ENCODE measurements around the gene SRPK2. TPM values are rescaled to one million over a fixed set of nuclear protein-coding genes. Genes with fewer than 3 reads are reported as not detected.

SRPK2 gene
- total RNA-seq, 4 donors from 2014 or later = 21.5 to 35.1 (median 29.2) TPM

GRCh38 chr7:105164751-105165150 lies 224.0 kb downstream of the SRPK2 start:
- Histone ChIP-seq H3K27me3 (no peaks in the 10 kb centered on the region), H3K4me3 (no peak overlapping the region), H3K36me3 (peaks cover 0 to 73% (median 0%) of the 10 kb centered on the region in 3 donors), H3K4me1 (no peaks in the 10 kb centered on the region), H3K27ac (no peak overlapping the region), H3K9me3 (no peaks in the 10 kb centered on the region)
- no peak for TF ChIP-seq CTCF (IDR thresholded peaks at IDR 0.05)
- no peak for TF ChIP-seq POLR2A (IDR thresholded peaks at IDR 0.05)
- intact Hi-C loops (cut with DNase I) = no loop called here
- DNase-seq = no peak
- 84 to 87% methylated on average over 1 of the region's 1 CpG for WGBS, 2 donors

GRCh38 chr7:105163718-105164117 lies 225.0 kb downstream of the SRPK2 start:
- Histone ChIP-seq H3K27me3 (no peaks in the 10 kb centered on the region), H3K4me3 (no peak overlapping the region), H3K36me3 (peaks cover 0 to 72% (median 0%) of the 10 kb centered on the region in 3 donors), H3K27ac (no peak overlapping the region), H3K4me1 (no peaks in the 10 kb centered on the region), H3K9me3 (no peaks in the 10 kb centered on the region)
- TF ChIP-seq POLR2A (IDR thresholded peaks at IDR 0.05) (no peak), CTCF (IDR thresholded peaks at IDR 0.05) (no peak)
- no peak for DNase-seq
- intact Hi-C loops (cut with DNase I) = no loop called here
- WGBS, 2 donors = 87 to 88% methylated on average over 8 of the region's 8 CpGs

GRCh38 chr7:105161366-105161765 lies 227.4 kb downstream of the SRPK2 start:
- intact Hi-C loops (cut with DNase I) = no loop called here
- Histone ChIP-seq H3K36me3 (peaks cover 0 to 65% (median 0%) of the 10 kb centered on the region in 3 donors), H3K4me1 (no peaks in the 10 kb centered on the region), H3K27ac (no peak overlapping the region), H3K4me3 (no peak overlapping the region), H3K9me3 (no peaks in the 10 kb centered on the region), H3K27me3 (no peaks in the 10 kb centered on the region)
- no peak for DNase-seq
- WGBS, 2 donors = 89 to 100% methylated on average over 1 of the region's 1 CpG
- TF ChIP-seq POLR2A (IDR thresholded peaks at IDR 0.05) (no peak), CTCF (IDR thresholded peaks at IDR 0.05) (no peak)

- Histone ChIP-seq H3K4me1 (no peaks in the 10 kb centered on the region), H3K36me3 (peaks cover 0 to 46% (median 0%) of the 10 kb centered on the region in 3 donors), H3K4me3 (no peak overlapping the region), H3K27ac (no peak overlapping the region), H3K9me3 (no peaks in the 10 kb centered on the region), H3K27me3 (no peaks in the 10 kb centered on the region)
- TF ChIP-seq CTCF (IDR thresholded peaks at IDR 0.05) (no peak), POLR2A (IDR thresholded peaks at IDR 0.05) (no peak)
- WGBS, 2 donors = 73 to 81% methylated on average over 3 of the region's 3 CpGs
- DNase-seq = no peak
- intact Hi-C loops (cut with DNase I) = no loop called here
These were observed 231.4 kb downstream of the SRPK2 start for GRCh38 chr7:105157278-105157677.

- intact Hi-C loops (cut with DNase I) = no loop called here
These were observed 232.0 kb downstream of the SRPK2 start for GRCh38 chr7:105156731-105157130.

More at GRCh38 chr7:105156731-105157130, 232.0 kb downstream of the SRPK2 start:
- no peak for DNase-seq
- Histone ChIP-seq H3K36me3 (peaks cover 0 to 46% (median 0%) of the 10 kb centered on the region in 3 donors), H3K27me3 (no peaks in the 10 kb centered on the region), H3K27ac (no peak overlapping the region), H3K9me3 (no peaks in the 10 kb centered on the region), H3K4me3 (no peak overlapping the region), H3K4me1 (no peaks in the 10 kb centered on the region)
- WGBS, 2 donors = 43 to 45% methylated on average over 2 of the region's 2 CpGs
- TF ChIP-seq CTCF (IDR thresholded peaks at IDR 0.05) (no peak), POLR2A (IDR thresholded peaks at IDR 0.05) (no peak)
